ENCODE data around the gene TC2N. TPM values are rescaled to one million over a fixed set of nuclear protein-coding genes. Genes with fewer than 3 reads are reported as not detected.
"Not testable (repeated sequence)": the region's sequence is repeated elsewhere in the genome, so short reads cannot be mapped to it uniquely, and the experiment has no call there.

TC2N gene
- polyA plus RNA-seq, 1 donor from 2014 or later: 8.9 TPM

GRCh38 chr14:91752961-91753360 lies 114.4 kb downstream of the TC2N start:
- no peaks in the 10 kb centered on the region for H3K4me1 Mint-ChIP-seq
- H3K27ac Mint-ChIP-seq: no peak overlapping the region
- no peaks in the 10 kb centered on the region for H3K36me3 Mint-ChIP-seq
- peaks cover 31% of the 10 kb centered on the region for H3K27me3 Mint-ChIP-seq
- no peaks in the 10 kb centered on the region for H3K9me3 Mint-ChIP-seq
- no peak overlapping the region for H3K4me3 Mint-ChIP-seq

- Mint-ChIP-seq H3K36me3 (no peaks in the 10 kb centered on the region), H3K27ac (no peak overlapping the region), H3K4me1 (no peaks in the 10 kb centered on the region), H3K4me3 (no peak overlapping the region), H3K9me3 (no peaks in the 10 kb centered on the region), H3K27me3 (peaks cover 30% of the 10 kb centered on the region)
Measured at GRCh38 chr14:91751719-91752118, 115.6 kb downstream of the TC2N start.

DNA sequence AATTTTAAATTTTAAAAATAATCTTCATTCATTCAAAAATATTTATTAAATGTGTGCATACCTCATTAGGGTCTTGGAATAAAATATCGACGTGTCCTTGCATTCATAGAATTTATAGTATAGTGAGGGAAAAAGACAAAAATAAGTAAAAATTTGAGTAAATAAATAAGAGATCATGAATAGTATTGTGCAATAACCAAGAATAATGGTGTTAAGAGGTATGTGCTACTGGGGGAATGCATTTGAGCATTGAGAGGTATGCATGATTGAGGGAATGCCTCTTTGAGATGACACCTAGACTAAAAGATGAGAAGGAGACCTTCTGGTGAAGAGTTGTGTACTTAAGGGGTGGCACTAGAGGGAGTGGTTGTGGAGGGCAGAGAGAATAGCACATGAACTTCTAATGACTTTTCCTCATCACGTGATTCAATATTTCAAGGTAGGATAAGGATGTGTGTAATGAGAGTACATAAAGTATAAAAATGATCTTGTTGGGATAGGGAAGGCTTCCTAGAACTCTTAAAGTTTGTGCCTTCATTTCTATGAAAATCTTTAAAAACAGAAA lies 116.6 kb downstream of the TC2N start:
- Mint-ChIP-seq H3K27ac (no peak overlapping the region), H3K4me3 (no peak overlapping the region), H3K36me3 (no peaks in the 10 kb centered on the region), H3K27me3 (peaks cover 28% of the 10 kb centered on the region), H3K4me1 (no peaks in the 10 kb centered on the region), H3K9me3 (no peaks in the 10 kb centered on the region)

GRCh38 chr14:91749868-91750267 lies 117.5 kb downstream of the TC2N start:
- Mint-ChIP-seq H3K27ac (no peak overlapping the region), H3K36me3 (no peaks in the 10 kb centered on the region), H3K4me3 (no peak overlapping the region), H3K9me3 (no peaks in the 10 kb centered on the region), H3K4me1 (peaks cover 0 to 2% (median 2%) of the 10 kb centered on the region in 3 donors), H3K27me3 (peaks cover 28% of the 10 kb centered on the region)

GRCh38 chr14:91748049-91748448 lies 119.3 kb downstream of the TC2N start:
- no peaks in the 10 kb centered on the region for H3K36me3 Mint-ChIP-seq
- no peak overlapping the region for H3K27ac Mint-ChIP-seq
- H3K27me3 Mint-ChIP-seq: peaks cover 18% of the 10 kb centered on the region
- H3K4me3 Mint-ChIP-seq: no peak overlapping the region
- no peaks in the 10 kb centered on the region for H3K9me3 Mint-ChIP-seq
- H3K4me1 Mint-ChIP-seq: peaks cover 0 to 2% (median 2%) of the 10 kb centered on the region in 3 donors

DNA sequence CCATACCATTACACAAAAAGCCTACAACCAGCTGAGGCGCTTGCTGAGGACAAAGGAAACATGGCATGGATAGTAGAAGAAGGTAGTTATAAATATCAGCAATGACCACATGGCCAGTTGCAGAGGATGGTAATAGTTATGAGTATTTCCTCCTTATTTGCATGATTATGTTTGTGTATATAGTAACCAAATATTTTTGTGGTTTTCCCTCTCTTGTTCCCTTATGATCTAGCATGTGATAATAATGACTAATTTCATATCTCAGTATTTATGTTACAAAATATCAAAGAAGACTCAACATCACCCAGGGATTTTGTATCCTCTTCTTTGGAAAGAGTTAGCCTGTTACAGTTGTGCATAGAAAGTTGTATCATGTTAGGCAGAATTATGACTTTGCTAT lies 122.0 kb downstream of the TC2N start:
- Mint-ChIP-seq H3K9me3 (no peaks in the 10 kb centered on the region), H3K27ac (peak overlapping the region in 2 of 3 donors; percentile 1 to 41), H3K4me3 (peak overlapping the region in 1 of 4 donors; percentile 65), H3K27me3 (peaks cover 6% of the 10 kb centered on the region), H3K4me1 (peaks cover 0 to 2% (median 2%) of the 10 kb centered on the region in 3 donors), H3K36me3 (no peaks in the 10 kb centered on the region)

DNA sequence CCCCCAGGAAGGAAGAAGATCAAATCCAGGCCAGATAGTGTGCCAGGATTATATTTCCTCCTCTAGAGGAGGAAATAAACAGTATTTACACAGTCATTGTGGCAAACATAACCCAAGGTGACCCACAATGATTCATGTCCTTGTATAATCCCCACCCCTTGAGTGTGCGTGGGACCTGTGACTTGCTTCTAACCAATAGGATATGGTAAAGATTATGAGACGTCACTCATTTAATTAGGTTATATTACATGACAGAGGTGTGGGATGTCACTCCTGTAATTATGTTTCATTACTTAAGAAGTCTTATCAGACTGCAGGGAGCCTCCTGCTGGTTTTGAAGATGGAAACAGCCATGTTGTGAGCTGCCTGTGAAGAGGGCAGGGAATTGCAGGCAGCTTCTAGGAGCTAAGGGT lies 123.3 kb downstream of the TC2N start:
- Mint-ChIP-seq H3K4me1 (peaks cover 0 to 4% (median 2%) of the 10 kb centered on the region in 3 donors), H3K9me3 (peaks cover 0 to 5% (median 0%) of the 10 kb centered on the region in 3 donors), H3K36me3 (no peaks in the 10 kb centered on the region), H3K27ac (no peak overlapping the region), H3K4me3 (no peak overlapping the region), H3K27me3 (peaks cover 4% of the 10 kb centered on the region)

GRCh38 chr14:91743305-91743653 lies 124.1 kb downstream of the TC2N start:
- Mint-ChIP-seq H3K36me3 (no peaks in the 10 kb centered on the region), H3K27ac (no peak overlapping the region), H3K27me3 (peaks cover 3% of the 10 kb centered on the region), H3K4me1 (peaks cover 0 to 4% (median 2%) of the 10 kb centered on the region in 3 donors), H3K4me3 (no peak overlapping the region), H3K9me3 (peaks cover 0 to 5% (median 0%) of the 10 kb centered on the region in 3 donors)

DNA sequence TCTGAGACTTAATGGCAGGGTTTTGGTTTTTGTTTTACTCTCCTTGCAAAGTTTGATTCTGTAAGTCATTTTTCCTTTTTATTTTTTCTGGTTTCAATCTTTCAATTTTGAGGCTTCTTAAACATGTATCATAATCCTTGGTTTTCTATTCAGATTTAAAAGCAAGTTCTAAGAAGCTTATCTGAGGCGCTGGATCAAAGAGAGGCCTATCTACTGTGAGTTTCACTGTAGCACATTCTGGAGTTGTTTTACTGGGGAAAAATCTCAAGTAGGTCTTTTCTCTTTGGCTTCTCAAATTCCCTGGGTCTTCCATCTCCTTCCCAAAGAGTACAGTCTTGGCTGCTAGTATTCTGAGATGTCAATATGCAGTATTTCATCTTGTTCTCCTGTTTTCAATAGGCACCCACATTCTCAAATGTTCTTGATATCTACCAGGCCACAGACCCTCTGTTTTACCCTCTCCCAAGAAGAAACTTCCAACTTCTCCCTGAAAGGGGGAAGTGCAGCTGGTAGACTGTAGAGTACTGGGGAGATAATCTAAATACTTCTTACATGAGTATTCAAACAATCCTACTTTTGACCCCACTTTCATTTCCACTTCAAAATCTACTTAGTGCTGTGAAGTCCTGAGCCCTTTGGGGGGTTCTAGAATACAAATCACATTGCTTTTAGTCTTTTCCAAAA lies 124.6 kb downstream of the TC2N start:
- Mint-ChIP-seq H3K9me3 (peaks cover 0 to 5% (median 0%) of the 10 kb centered on the region in 3 donors), H3K4me3 (no peak overlapping the region), H3K27ac (no peak overlapping the region), H3K27me3 (peaks cover 3% of the 10 kb centered on the region), H3K36me3 (no peaks in the 10 kb centered on the region), H3K4me1 (peaks cover 0 to 4% (median 2%) of the 10 kb centered on the region in 3 donors)

GRCh38 chr14:91739867-91740266 lies 127.5 kb downstream of the TC2N start:
- not testable (repeated sequence) for H3K4me3 Mint-ChIP-seq, H3K27me3 Mint-ChIP-seq, H3K36me3 Mint-ChIP-seq, H3K4me1 Mint-ChIP-seq, H3K9me3 Mint-ChIP-seq, H3K27ac Mint-ChIP-seq

GRCh38 chr14:91737619-91738018 lies 129.7 kb downstream of the TC2N start:
- H3K27me3 Mint-ChIP-seq: peaks cover 13% of the 10 kb centered on the region
- peaks cover 0 to 5% (median 0%) of the 10 kb centered on the region in 3 donors for H3K9me3 Mint-ChIP-seq
- no peak overlapping the region for H3K27ac Mint-ChIP-seq
- H3K4me3 Mint-ChIP-seq: no peak overlapping the region
- peaks cover 0 to 2% (median 0%) of the 10 kb centered on the region in 3 donors for H3K4me1 Mint-ChIP-seq
- H3K36me3 Mint-ChIP-seq: no peaks in the 10 kb centered on the region

DNA sequence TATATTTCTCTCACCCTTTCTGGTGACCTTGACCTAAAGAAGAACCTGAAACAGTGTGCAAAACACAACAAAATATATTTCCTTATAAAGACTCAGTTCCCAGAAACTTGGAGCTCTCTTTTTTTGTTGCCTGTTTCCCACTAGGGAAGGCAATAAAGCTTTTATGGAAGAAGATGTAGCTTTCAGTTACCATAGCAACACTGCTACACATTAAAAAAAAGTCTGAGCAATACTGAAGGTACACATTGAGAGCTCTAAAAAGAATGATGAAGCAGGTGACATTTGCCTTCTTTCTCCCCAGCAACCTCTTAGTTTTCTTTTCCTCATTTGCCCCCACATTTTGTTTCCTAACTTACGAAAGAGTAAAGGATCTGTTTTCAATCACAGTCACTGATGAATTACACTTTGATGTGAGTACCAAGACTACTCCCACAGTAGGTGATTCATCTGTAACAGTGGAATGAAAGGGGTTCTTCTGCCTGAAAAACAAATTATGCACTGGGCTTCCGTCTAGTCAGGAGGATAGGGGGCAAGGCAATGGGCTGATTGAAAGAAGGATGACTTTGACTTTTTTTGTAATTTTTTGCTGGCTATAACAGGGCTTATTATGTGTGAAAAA lies 134.4 kb downstream of the TC2N start:
- Mint-ChIP-seq H3K36me3 (no peaks in the 10 kb centered on the region), H3K4me3 (no peak overlapping the region), H3K9me3 (no peaks in the 10 kb centered on the region), H3K27ac (no peak overlapping the region), H3K4me1 (peaks cover 0 to 2% (median 0%) of the 10 kb centered on the region in 3 donors), H3K27me3 (peaks cover 12% of the 10 kb centered on the region)

- Mint-ChIP-seq H3K4me3 (no peak overlapping the region), H3K4me1 (peaks cover 0 to 2% (median 0%) of the 10 kb centered on the region in 3 donors), H3K27ac (no peak overlapping the region), H3K9me3 (no peaks in the 10 kb centered on the region), H3K27me3 (peaks cover 11% of the 10 kb centered on the region), H3K36me3 (no peaks in the 10 kb centered on the region)
Measured at GRCh38 chr14:91732439-91732838, 134.9 kb downstream of the TC2N start.

GRCh38 chr14:91731986-91732385 lies 135.3 kb downstream of the TC2N start, which contains the start of gene CATSPERB:
TSS of gene CATSPERB (minus strand) at chr14:91732086. CDS start at chr14:91729479, 2,607 bp downstream.
- H3K36me3 Mint-ChIP-seq: no peaks in the 10 kb centered on the region
- H3K27ac Mint-ChIP-seq: no peak within 1 kb of the TSS
- H3K4me3 Mint-ChIP-seq: no peak within 1 kb of the TSS
- H3K9me3 Mint-ChIP-seq: no peaks in the 10 kb centered on the region
- peaks cover 11% of the 10 kb centered on the region for H3K27me3 Mint-ChIP-seq
- peaks cover 0 to 2% (median 0%) of the 10 kb centered on the region in 3 donors for H3K4me1 Mint-ChIP-seq

GRCh38 chr14:91731018-91731417 lies 136.3 kb downstream of the TC2N start:
- H3K9me3 Mint-ChIP-seq: no peaks in the 10 kb centered on the region
- no peak overlapping the region for H3K4me3 Mint-ChIP-seq
- no peaks in the 10 kb centered on the region for H3K36me3 Mint-ChIP-seq
- H3K27me3 Mint-ChIP-seq: peaks cover 5% of the 10 kb centered on the region
- H3K27ac Mint-ChIP-seq: no peak overlapping the region
- peaks cover 0 to 2% (median 0%) of the 10 kb centered on the region in 3 donors for H3K4me1 Mint-ChIP-seq
